GM21390 (cell line): ENCODE data around the gene LIPT2.

Source experiments
- ATAC-seq: cut with Tn5 transposase; IDR thresholded peaks from one replicate; pipeline ENCODE4 v1.9.1; 2021; ENCODE audit not compliant: unreplicated experiment

LIPT2 gene

GRCh38 chr11:74466916-74467885 is 26.3 kb downstream of the LIPT2 start, which contains the start of gene KCNE3:
TSS of gene KCNE3 (minus strand) at chr11:74467549. CDS start at chr11:74457563, 9,986 bp downstream.
- ATAC-seq = no peak

GRCh38 chr11:74465291-74465708 is 28.2 kb downstream of the LIPT2 start:
- no peak for ATAC-seq

GRCh38 chr11:74464746-74465145 is 28.8 kb downstream of the LIPT2 start:
- ATAC-seq = no peak

DNA sequence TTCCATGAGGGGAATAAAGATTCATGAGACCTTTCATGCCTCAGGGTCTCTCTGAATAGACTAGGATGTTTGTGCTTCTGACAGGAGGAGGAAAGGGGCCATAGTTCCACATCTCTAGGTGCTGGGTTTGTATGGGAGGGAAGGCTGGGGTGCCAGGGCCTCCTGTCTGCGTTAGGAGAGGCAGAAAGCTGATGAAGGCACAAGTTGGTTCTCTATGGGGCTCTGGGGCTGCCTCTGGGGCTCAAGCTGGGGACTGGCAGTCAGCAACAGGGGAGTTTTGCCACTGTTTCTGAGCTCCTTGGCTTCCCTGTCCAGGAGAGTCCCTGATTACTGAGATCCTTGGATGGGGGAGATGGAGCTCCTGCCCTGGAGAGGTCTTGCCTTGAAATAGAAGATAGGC is 30.3 kb downstream of the LIPT2 start:
- ATAC-seq = no peak

DNA sequence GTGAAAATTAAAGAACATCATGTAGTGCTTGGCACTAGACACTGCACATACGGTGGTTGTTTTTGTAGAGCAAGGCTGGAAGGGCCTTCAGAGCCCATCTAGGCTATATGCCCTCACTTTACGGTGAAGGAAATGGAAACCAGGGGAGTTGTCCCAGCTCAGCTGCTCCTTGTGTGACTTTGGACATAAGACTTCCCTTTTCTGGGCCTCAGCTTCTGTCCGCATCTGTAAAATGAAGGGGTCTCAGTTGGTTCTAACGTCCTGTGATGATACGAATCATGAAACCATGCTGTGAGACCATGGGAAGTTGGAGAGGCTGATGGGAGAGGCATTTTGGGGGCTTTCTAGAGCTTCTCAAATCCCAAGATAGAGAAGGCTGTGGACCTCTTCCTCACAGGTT is 30.9 kb downstream of the LIPT2 start:
- no peak for ATAC-seq

DNA sequence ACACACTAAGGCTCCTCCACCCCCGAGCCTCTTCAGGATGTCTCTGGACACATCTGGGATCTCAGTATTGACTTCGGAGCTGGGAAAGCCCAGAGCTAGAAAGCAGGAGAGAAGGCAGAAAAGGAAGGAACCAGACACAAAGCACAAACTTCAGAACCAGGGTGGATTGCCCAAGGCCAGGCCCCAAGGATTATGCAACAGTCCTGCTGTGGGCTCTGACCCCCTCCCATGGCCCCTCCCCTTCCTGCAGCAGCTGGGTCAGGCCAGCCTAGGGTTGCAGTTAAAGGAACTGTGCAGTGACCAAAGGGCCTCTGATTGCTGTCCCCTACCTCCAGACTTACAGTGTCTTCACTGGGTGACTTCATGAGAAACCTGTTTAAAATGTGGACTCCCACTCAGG is 31.5 kb downstream of the LIPT2 start:
- ATAC-seq = no peak

- no peak for ATAC-seq
These were observed 32.9 kb downstream of the LIPT2 start for GRCh38 chr11:74460481-74461154.

DNA sequence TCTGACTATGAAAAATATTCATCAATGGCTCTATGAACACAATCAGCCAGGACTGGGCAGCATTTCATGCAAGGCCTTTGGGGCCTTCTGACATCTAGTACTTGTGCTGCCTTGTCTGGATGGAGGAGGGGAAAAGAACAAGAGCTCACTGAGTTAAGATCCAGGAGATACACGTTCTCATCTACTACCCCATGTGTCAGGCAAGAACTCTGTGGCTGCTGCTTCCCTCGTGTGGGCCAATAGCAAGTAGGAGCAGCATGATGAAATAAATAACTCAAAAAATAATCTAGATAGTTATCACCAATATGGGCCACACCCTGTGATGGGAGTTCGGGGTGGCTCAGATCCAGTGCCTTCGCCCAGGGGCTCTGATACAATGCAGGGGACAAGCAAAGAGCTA is 33.5 kb downstream of the LIPT2 start:
- ATAC-seq = no peak

- no peak for ATAC-seq
These were observed 33.9 kb downstream of the LIPT2 start for GRCh38 chr11:74459584-74459983.

- no peak for ATAC-seq
These were observed 36.2 kb downstream of the LIPT2 start for GRCh38 chr11:74457356-74457755.

- ATAC-seq = no peak
These were observed 40.0 kb downstream of the LIPT2 start for GRCh38 chr11:74453373-74453975.

DNA sequence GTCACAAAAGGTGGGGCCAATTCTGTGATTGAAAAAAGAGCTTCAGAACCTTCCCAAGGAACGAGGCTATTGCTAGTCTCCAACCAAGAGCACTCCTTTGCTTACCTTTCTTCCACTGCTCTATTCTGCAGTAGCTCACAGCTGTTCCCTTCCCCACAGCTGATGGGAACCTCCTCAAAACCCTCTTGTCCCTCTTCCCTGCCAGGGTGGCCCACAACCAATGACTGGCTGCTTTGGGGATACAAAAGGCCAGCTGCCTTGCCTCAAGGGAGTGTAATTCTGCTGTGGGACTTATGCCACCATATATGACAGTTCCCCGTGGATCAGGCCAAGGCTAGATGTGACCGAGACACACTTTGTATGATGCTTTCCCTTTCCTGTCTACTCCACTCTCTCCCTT is 41.2 kb downstream of the LIPT2 start:
- ATAC-seq = no peak

GRCh38 chr11:74450318-74450717 is 43.2 kb downstream of the LIPT2 start:
- ATAC-seq = no peak

- ATAC-seq = peak; percentile 57
These were observed 44.1 kb downstream of the LIPT2 start for GRCh38 chr11:74449369-74449931.

DNA sequence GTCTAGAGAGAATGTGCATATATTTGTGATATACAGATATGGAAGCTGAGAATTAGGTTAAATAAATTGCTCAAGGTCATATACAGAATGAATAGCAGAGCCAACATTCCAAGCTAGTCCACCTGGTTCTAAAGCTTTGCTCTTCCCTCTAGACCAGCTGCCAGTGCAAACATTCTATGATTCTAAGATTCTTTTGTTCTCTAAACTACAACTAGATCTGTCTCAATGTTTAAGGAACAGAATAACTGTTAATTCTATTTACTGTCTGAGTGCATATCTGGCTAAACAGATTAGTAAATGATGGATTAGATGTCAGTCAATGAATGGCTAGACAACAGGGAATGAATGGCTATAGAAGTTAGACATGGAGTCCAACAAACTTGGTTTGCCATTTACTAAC is 45.8 kb downstream of the LIPT2 start:
- ATAC-seq = no peak

GRCh38 chr11:74446532-74446938 is 47.0 kb downstream of the LIPT2 start:
- no peak for ATAC-seq

DNA sequence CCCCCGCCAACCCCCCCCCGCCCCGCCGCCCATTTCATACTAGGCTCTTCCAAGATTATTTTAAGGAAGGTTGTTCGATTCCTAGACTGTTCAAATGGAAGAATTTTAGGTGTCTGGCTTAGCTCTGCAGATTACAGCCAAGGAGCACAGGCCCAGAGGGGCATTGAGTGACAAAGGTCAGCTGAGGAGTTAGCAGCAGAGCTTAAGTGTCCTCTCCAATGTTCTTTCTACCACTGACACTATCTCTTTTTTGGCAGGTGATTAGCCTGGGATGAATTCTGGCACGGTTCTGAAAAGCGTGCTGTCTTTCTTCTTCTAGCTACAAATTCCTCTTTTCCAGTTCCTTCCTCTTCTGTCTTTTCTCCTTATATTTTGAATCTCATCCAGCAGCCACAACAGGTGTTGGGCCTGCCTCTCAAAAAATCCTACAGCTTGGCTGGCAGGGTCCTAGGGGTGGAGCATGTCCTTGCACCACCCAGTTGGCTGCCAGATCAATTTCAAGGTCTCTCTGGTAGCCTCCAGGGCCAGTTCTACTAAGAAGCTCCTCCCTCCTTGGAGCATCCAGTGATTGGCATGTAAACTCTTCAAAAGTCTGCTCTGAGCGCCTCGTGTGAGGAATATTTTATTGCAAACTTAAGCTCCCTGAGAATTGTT is 49.2 kb downstream of the LIPT2 start:
- no peak for ATAC-seq

DNA sequence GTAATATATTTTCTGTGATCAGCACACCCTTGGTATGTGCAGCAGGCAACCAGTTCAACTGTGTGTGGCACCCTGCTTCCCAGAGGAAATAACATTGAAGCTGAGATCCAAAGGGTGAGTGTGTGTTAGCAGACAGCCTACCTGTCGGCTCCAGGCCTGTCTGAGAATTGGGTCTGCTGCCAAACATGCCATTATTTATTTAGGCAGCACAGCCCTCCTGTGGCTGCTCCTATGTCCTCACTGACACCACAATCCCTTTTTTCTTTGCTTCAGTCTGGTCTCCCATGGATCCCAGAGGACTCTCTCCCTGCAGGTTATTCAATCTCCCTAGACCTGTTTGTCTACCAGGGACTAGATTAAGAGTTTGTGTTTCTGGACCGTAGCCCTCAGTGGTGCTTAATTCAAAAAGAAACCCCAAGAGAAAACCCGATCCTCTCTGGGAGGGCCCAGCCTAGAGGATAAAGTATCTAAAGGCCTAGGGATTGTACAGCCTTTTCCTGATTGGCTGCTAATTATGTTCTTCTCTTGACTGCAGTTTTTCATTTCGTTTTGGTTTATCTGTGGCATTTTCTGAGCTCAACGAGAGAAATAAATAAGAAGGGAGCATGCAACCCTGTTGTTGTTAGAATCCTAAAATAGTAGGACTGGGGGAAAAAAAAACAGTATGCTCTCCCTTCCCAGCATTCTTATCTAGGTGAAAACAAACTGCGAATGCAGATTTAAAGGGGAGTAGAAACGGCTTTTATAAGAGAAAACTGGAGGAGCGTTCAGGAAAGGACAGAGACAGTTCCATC is 50.3 kb downstream of the LIPT2 start:
- no peak for ATAC-seq

DNA sequence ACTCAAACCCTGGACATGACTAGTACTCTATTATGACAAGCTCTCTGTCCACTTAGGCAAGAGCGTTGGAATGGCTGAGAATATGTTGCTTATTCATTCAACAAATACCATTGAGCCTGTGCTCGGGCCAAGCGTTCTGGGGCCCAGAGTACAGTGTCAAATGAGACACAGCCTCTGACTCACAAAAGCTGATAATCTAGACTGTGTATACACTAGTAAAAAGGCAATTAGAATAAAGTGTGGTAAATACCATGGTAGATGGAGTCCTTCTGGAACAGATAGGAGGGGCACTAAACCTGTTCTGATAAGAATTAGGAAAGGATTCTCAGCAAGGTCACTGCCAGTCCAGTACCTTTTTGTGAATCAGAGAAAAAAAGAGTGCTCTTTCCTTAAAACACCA is 50.9 kb downstream of the LIPT2 start:
- ATAC-seq = no peak
